GM12878 (cell line): ENCODE results near the gene HTR1D. TPM values are rescaled to one million over a fixed set of nuclear protein-coding genes. Genes with fewer than 3 reads are reported as not detected.

ENCODE experiments used
- BCL11A ChIP-seq: IDR thresholded peaks from 2 replicates; pipeline ENCODE4 v1.6.1; 2011; ENCODE audit warnings: low read depth, low read length
- BHLHE40 ChIP-seq, 2 experiments: fragments of 450-650 bp in 1 of 2; IDR thresholded peaks; 2 replicates each; pipeline ENCODE4 v1.6.1; 2011 to 2017; ENCODE audit warnings: low read depth in 2 of 2, borderline replicate concordance in 1 of 2, improper control_type of control experiment in 1 of 2, low read length in 1 of 2, mild to moderate bottlenecking in 1 of 2
- CREM ChIP-seq: IDR thresholded peaks from 2 replicates; pipeline ENCODE4 v1.6.1; 2014; ENCODE audit warnings: antibody characterized with exemption, low read depth
- CUX1 ChIP-seq: IDR thresholded peaks from 2 replicates; pipeline ENCODE4 v1.6.1; 2012; ENCODE audit warnings: improper control_type of control experiment, low read depth, low read length; ENCODE audit not compliant: insufficient replicate concordance
- E2F8 ChIP-seq: fragments of 450-650 bp; IDR thresholded peaks from 2 replicates; pipeline ENCODE4 v1.6.1; 2018; ENCODE audit warnings: mild to moderate bottlenecking, low read depth, moderate library complexity; ENCODE audit not compliant: partially characterized antibody
- EGR1 ChIP-seq, 2 experiments: IDR thresholded peaks; 1 replicate in 1 of 2; 2 replicates in 1 of 2; pipeline ENCODE4 v1.6.1; 2011 to 2012; ENCODE audit warnings: low read depth in 2 of 2, low read length in 2 of 2, borderline replicate concordance in 1 of 2, mild to moderate bottlenecking in 1 of 2, moderate library complexity in 1 of 2
- ESRRA ChIP-seq: IDR thresholded peaks from 2 replicates; pipeline ENCODE4 v1.6.1; 2012; ENCODE audit warnings: mild to moderate bottlenecking, low read length, improper control_type of control experiment
- MTA2 ChIP-seq: fragments of 450-650 bp; IDR thresholded peaks from 2 replicates; pipeline ENCODE4 v1.6.1; 2016; ENCODE audit warnings: low read depth, mild to moderate bottlenecking, moderate library complexity
- NKRF ChIP-seq: fragments of 450-650 bp; conservative IDR thresholded peaks from 2 replicates; pipeline ENCODE4 v1.6.1; 2017; ENCODE audit warnings: mild to moderate bottlenecking, moderate library complexity
- NR2F1 ChIP-seq: fragments of 450-650 bp; conservative IDR thresholded peaks from 2 replicates; pipeline ENCODE4 v1.6.1; 2017; ENCODE audit warnings: mild to moderate bottlenecking
- SIN3A ChIP-seq: IDR thresholded peaks from 2 replicates; pipeline ENCODE4 v1.6.1; 2012; ENCODE audit warnings: low read depth, low read length, improper control_type of control experiment
- SMC3 ChIP-seq: IDR thresholded peaks from 2 replicates; pipeline ENCODE4 v1.6.1; 2011; ENCODE audit warnings: low read length, improper control_type of control experiment, borderline replicate concordance
- STAT3 ChIP-seq: IDR thresholded peaks from 2 replicates; pipeline ENCODE4 v1.6.1; 2011; ENCODE audit warnings: low read depth, low read length, improper control_type of control experiment
- TCF3 ChIP-seq: IDR thresholded peaks from 2 replicates; pipeline ENCODE4 v1.6.1; 2012; ENCODE audit warnings: low read depth, mild to moderate bottlenecking, low read length, borderline replicate concordance; ENCODE audit not compliant: insufficient read depth
- polyA plus RNA-seq, 11 experiments: library from polyadenylated mRNA; depleted of rRNA in 4 of 11; unstranded in 6 of 11; stranded (reverse) in 5 of 11; fragments of >200 nt; fragmentation: Nextera tagmentation in 4 of 11; fragmentation: Illumina TruSeq in 1 of 11; extraction: Ambion mirVana in 4 of 11; extraction: Trizol in 1 of 11; gene quantifications; 1 replicate in 1 of 11; 2 replicates in 10 of 11; pipeline versions ENCODE4 v1.2.1 to v1.2.3, GENCODE V29; 2011 to 2016; ENCODE audit warnings: inconsistent platforms in 2 of 11, missing spikeins in 2 of 11, low read depth in 1 of 11
- total RNA-seq, 4 experiments: library from RNA; depleted of rRNA in 3 of 4; stranded (reverse); fragments of >200 nt in 3 of 4; fragmentation: Illumina TruSeq in 1 of 4; extraction: Trizol in 1 of 4; gene quantifications; 2 replicates each; pipeline versions ENCODE4 v1.2.1 to v1.2.3, GENCODE V29; 2013 to 2021

HTR1D gene
- total and polyA plus RNA-seq, 10 of the 15 experiments (the other 5 are each of a cell fraction or from before 2014, with no cell fraction given): 0.07 TPM; not detected in 9

GRCh38 chr1:23168445-23169194, 48.7 kb downstream of the HTR1D start, which contains the start of gene LUZP1 (continued):
- TF ChIP-seq CUX1 (no peak), BCL11A (no peak), NR2F1 (peak; percentile 38; the same call in 1 of the 2 replicates), ESRRA (no peak), TCF3 (peak; percentile 36; the same call in 1 of the 2 replicates), SIN3A (peak; percentile 44; the same call in 1 of the 2 replicates), STAT3 (no peak), CREM (peak; percentile 76), EGR1 (IDR thresholded peaks at IDR 0.05; ENCODE audit: borderline replicate concordance in 1 of 2, low read depth in 2 of 2, low read length in 2 of 2) (no peak), NKRF (0 out of 2 replicates have a peak, but pooled peaks have one; percentile 34), SMC3 (no peak; the same call in 1 of the 2 replicates), MTA2 (peak; percentile 14; the same call in 1 of the 2 replicates), E2F8 (no peak), BHLHE40 (IDR thresholded peaks at IDR 0.05; ENCODE audit: borderline replicate concordance in 1 of 2, low read depth in 2 of 2, low read length in 1 of 2) (peak in 1 of 2 experiments; percentile 54; a peak in 1 of 4 replicates)
